Sigmoid colon (tissue), 7 donors: Measurements from ENCODE around the gene PARP3. TPM values are rescaled to one million over a fixed set of nuclear protein-coding genes. Genes with fewer than 3 reads are reported as not detected.
A peak's percentile ranks its signal among the peaks of the same experiment; 100 is the strongest.

ENCODE experiments used
- DNase-seq: peaks from one replicate; pipeline ENCODE4 v3.0.0-alpha.2; 2019
- H3K27ac ChIP-seq, 4 donors: fragments of 200-600 bp; sonication (generic); one replicate each; pipeline ENCODE4 v1.5.1; 2016 to 2019; ENCODE audit warnings: mild to moderate bottlenecking in 1 of 4
- H3K27me3 ChIP-seq, 3 donors: fragments of 200-600 bp; sonication (generic); one replicate each; pipeline ENCODE4 v1.5.1; 2019; ENCODE audit warnings: mild to moderate bottlenecking in 1 of 3
- H3K36me3 ChIP-seq, 4 donors: fragments of 200-600 bp; sonication (generic); one replicate each; pipeline ENCODE4 v1.5.1; 2016 to 2019
- H3K4me1 ChIP-seq, 4 donors: fragments of 200-600 bp; sonication (generic); one replicate each; pipeline ENCODE4 v1.5.1; 2017 to 2019
- H3K4me3 ChIP-seq, 4 donors: fragments of 200-600 bp; sonication (generic); one replicate each; pipeline ENCODE4 v1.5.1; 2017 to 2019; ENCODE audit warnings: mild to moderate bottlenecking in 2 of 4, moderate library complexity in 1 of 4
- H3K9me3 ChIP-seq, 4 donors: fragments of 200-600 bp in 3 of 4; sonication (generic) in 3 of 4; one replicate each; pipeline versions ENCODE4 v1.5.1 to v1.6.1; 2013 to 2019
- EP300 ChIP-seq, 4 donors: sonication (generic); formaldehyde crosslinking; IDR thresholded peaks; one replicate each; pipeline ENCODE4 v1.6.1; 2017; ENCODE audit warnings: antibody characterized with exemption in 4 of 4
- POLR2A ChIP-seq, 2 donors: fragments of 450-650 bp; IDR thresholded peaks; one replicate each; pipeline ENCODE4 v1.6.1; 2016; ENCODE audit warnings: antibody characterized with exemption in 2 of 2, mild to moderate bottlenecking in 2 of 2, moderate library complexity in 2 of 2
- POLR2AphosphoS5 ChIP-seq, 4 donors: sonication (generic); formaldehyde crosslinking; IDR thresholded peaks; one replicate each; pipeline ENCODE4 v1.6.1; 2017; ENCODE audit warnings: antibody characterized with exemption in 4 of 4
- WGBS, 2 donors: extraction: QIAGEN DNeasy Blood & Tissue Kit; methylation state at CpG; one replicate each; pipeline ENCODE4 v1.1.7; 2013; 5-methylcytosine and 5-hydroxymethylcytosine counted together
- intact Hi-C: fragments of 100-400 bp; cut with DNase I; formaldehyde crosslinking; loops from one replicate; pipeline ENCODE4 v1.15.1; 2023
- polyA plus RNA-seq, 3 donors: library from polyadenylated mRNA; stranded (reverse); fragments of 200-250 nt; gene quantifications; one replicate each; pipeline ENCODE4 v1.2.3, GENCODE V29; 2013
- small RNA-seq, 3 donors: library from RNA; depleted of rRNA; stranded (forward); fragments of <200 nt; gene quantifications; one replicate each; pipeline ENCODE3, GENCODE V24; 2016
- total RNA-seq, 4 donors: library from RNA; depleted of rRNA; stranded (reverse); fragments of >200 nt; gene quantifications; one replicate each; pipeline ENCODE4 v1.1.0, GENCODE V29; 2016
- TF ChIP-seq, protein P1 (sequence below), 4 experiments: fragments of 450-650 bp in 3 of 4; fragments of 200-600 bp in 1 of 4; IDR thresholded peaks; one replicate each; pipeline ENCODE4 v1.5.1; 2016 to 2019; ENCODE audit warnings: antibody characterized with exemption in 4 of 4, mild to moderate bottlenecking in 3 of 4, moderate library complexity in 2 of 4
- donor health status: healthy with polysubstance abuse.
- donor health status: Bipolar disorder and iron deficiency.
- donor health status: healthy.

Gene PARP3
- total and polyA plus RNA-seq, 7 donors = 9.0 to 35.8 (median 26.3) TPM

DNA sequence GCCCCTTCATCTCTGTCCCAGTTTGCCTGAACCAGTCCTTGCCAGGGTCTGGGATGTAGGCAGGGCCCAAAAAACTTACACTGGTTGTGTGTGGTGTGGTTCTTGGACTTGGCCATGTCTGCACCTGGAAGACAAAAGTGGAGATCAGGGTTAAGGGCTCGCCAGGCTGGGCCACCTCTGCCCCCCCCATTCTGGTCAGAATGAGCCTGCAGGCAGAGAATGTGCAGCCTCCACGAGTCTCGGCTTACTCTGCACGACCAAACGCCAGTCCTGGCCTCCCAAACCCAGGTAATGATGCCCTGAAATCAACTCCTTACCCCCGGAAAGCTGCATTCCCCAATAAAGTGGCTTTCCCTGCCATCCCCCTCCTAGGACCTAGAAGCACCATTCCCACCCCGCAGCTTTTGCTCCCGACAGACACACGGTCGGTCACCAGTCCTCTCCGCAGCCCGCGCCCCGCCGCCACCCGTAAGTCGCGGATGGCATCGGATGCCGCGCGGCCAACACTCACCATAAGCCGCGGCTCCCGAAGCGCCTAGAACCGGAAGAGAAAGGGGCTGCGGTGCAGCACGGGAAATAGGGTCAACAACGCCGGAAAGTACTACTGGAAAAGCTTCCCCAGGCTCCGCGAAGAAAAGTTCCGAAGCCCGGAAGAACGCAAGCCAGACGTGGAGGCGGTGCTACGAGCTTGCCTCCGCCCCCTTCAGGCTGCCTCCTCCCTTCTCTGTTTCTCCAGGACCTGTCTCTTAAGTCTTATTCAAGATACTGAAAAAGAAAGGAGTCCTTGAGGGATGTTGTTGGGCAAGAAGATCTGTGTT, 53.4 kb downstream of the PARP3 start, which contains the start of gene RPL29:
Gene RPL29 (minus strand): TSS at position 550 of the 818 bp plus-strand sequence. CDS start 434 bp downstream, at position 116.
- Histone ChIP-seq H3K4me1 (peaks cover 0 to 19% (median 16%) of the 10 kb centered on the region in 4 donors), H3K4me3 (peak within 1 kb of the TSS; percentile 60 to 73 (median 64)), H3K36me3 (peaks cover 20 to 40% (median 22%) of the 10 kb centered on the region in 4 donors), H3K9me3 (no peaks in the 10 kb centered on the region), H3K27me3 (peaks cover 0 to 12% (median 0%) of the 10 kb centered on the region in 3 donors), H3K27ac (peak within 1 kb of the TSS; percentile 82 to 85 (median 84))
- 0% methylated on average over 40 of the region's 40 CpGs for WGBS, 2 donors
- DNase-seq = peak; percentile 97
- TF ChIP-seq, protein P1, sequence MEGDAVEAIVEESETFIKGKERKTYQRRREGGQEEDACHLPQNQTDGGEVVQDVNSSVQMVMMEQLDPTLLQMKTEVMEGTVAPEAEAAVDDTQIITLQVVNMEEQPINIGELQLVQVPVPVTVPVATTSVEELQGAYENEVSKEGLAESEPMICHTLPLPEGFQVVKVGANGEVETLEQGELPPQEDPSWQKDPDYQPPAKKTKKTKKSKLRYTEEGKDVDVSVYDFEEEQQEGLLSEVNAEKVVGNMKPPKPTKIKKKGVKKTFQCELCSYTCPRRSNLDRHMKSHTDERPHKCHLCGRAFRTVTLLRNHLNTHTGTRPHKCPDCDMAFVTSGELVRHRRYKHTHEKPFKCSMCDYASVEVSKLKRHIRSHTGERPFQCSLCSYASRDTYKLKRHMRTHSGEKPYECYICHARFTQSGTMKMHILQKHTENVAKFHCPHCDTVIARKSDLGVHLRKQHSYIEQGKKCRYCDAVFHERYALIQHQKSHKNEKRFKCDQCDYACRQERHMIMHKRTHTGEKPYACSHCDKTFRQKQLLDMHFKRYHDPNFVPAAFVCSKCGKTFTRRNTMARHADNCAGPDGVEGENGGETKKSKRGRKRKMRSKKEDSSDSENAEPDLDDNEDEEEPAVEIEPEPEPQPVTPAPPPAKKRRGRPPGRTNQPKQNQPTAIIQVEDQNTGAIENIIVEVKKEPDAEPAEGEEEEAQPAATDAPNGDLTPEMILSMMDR (IDR thresholded peaks at IDR 0.05) = peak in 1 of 4 experiments; percentile 7
- TF ChIP-seq EP300 (IDR thresholded peaks at IDR 0.05) (peak in 1 of 4 donors; percentile 30), POLR2AphosphoS5 (IDR thresholded peaks at IDR 0.05) (peak; percentile 80 to 92 (median 87)), POLR2A (IDR thresholded peaks at IDR 0.05) (peak; percentile 48 to 61)
- intact Hi-C loops = loop anchor here (1.0 to 5.0 kb wide), 2 partner anchors 53 to 292 kb away; partner anchors contain the start of genes GLYCTK and PARP3

- intact Hi-C loops = loop anchor here (5.0 kb wide), 1 partner anchor 290 kb away; the partner anchor contains the start of gene GLYCTK
- no peak overlapping the region for H3K4me3 ChIP-seq
- no peak for DNase-seq
- H3K9me3 ChIP-seq = no peaks in the 10 kb centered on the region
- peaks cover 20 to 28% (median 22%) of the 10 kb centered on the region in 4 donors for H3K36me3 ChIP-seq
- 64 to 71% methylated on average over 2 of the region's 2 CpGs for WGBS, 2 donors
- H3K4me1 ChIP-seq = peaks cover 0 to 26% (median 18%) of the 10 kb centered on the region in 4 donors
- TF ChIP-seq POLR2A (IDR thresholded peaks at IDR 0.05) (no peak), POLR2AphosphoS5 (IDR thresholded peaks at IDR 0.05) (no peak), EP300 (IDR thresholded peaks at IDR 0.05) (no peak)
- TF ChIP-seq, protein P1 (IDR thresholded peaks at IDR 0.05) = no peak
- H3K27ac ChIP-seq = no peak overlapping the region
- H3K27me3 ChIP-seq = peaks cover 0 to 12% (median 0%) of the 10 kb centered on the region in 3 donors
These were observed 55.0 kb downstream of the PARP3 start for GRCh38 chr3:51997172-51997571.

- intact Hi-C loops = loop anchor here (5.0 kb wide), 1 partner anchor 289 kb away; the partner anchor contains the start of gene GLYCTK
These were observed 55.9 kb downstream of the PARP3 start for GRCh38 chr3:51997935-51998596.

More at GRCh38 chr3:51997935-51998596, 55.9 kb downstream of the PARP3 start:
- Histone ChIP-seq H3K27me3 (peaks cover 0 to 12% (median 0%) of the 10 kb centered on the region in 3 donors), H3K4me3 (no peak overlapping the region), H3K9me3 (no peaks in the 10 kb centered on the region), H3K27ac (no peak overlapping the region), H3K36me3 (peaks cover 15 to 19% (median 16%) of the 10 kb centered on the region in 4 donors), H3K4me1 (peaks cover 0 to 26% (median 17%) of the 10 kb centered on the region in 4 donors)
- WGBS, 2 donors = 47 to 71% methylated on average over 7 of the region's 7 CpGs
- DNase-seq = no peak
- TF ChIP-seq, protein P1 (IDR thresholded peaks at IDR 0.05) = no peak
- no peak for TF ChIP-seq POLR2A (IDR thresholded peaks at IDR 0.05)
- TF ChIP-seq EP300 (IDR thresholded peaks at IDR 0.05) = no peak
- no peak for TF ChIP-seq POLR2AphosphoS5 (IDR thresholded peaks at IDR 0.05)

Small RNA genes lying within 50 kb of the gene (small RNA-seq; reads per million reads assigned to genes)
- gene AC115284.1 = 0 reads per million in 3 donors

Other genes starting within 250 kb of the PARP3 start
- gene GRM2, start 235.3 kb upstream of the PARP3 start, total RNA-seq = 1 to 10 TPM in 1 of 4 donors, under 1 TPM in 2, not detected in 1; under 0.01 to 1.3 (median 0.14) TPM
- gene GRM2, start 235.3 kb upstream of the PARP3 start, polyA plus RNA-seq = under 1 TPM in 1 of 3 donors, not detected in 2; 0.13 TPM
- not detected for gene IQCF6, start 163.1 kb upstream of the PARP3 start, total RNA-seq
- gene IQCF6, start 163.1 kb upstream of the PARP3 start, polyA plus RNA-seq = not detected
- not detected for gene IQCF2, start 80.7 kb upstream of the PARP3 start, total RNA-seq
- not detected for gene IQCF2, start 80.7 kb upstream of the PARP3 start, polyA plus RNA-seq
- gene IQCF5, start 66.8 kb upstream of the PARP3 start, total RNA-seq = not detected
- gene IQCF5, start 66.8 kb upstream of the PARP3 start, polyA plus RNA-seq = not detected
- gene IQCF1, start 39.0 kb upstream of the PARP3 start, total RNA-seq = not detected
- gene IQCF1, start 39.0 kb upstream of the PARP3 start, polyA plus RNA-seq = not detected
- 10 to 100 TPM in 3 of 4 donors, 1 to 10 TPM in 1; 6.4 to 13.3 (median 12.4) TPM for gene RRP9, start 459 bp upstream of the PARP3 start, total RNA-seq
- gene RRP9, start 459 bp upstream of the PARP3 start, polyA plus RNA-seq = 10 to 100 TPM; 10.2 to 29.0 (median 13.8) TPM
- gene GPR62, start 13.0 kb downstream of the PARP3 start, total RNA-seq = 1 to 10 TPM in 1 of 4 donors, under 1 TPM in 1, not detected in 2; 0.71 to 1.1 TPM
- gene GPR62, start 13.0 kb downstream of the PARP3 start, polyA plus RNA-seq = under 1 TPM in 1 of 3 donors, not detected in 2; 0.03 TPM
- gene PCBP4, start 25.1 kb downstream of the PARP3 start, total RNA-seq = 100 to 1,000 TPM; 256 to 292 (median 268) TPM
- gene PCBP4, start 25.1 kb downstream of the PARP3 start, polyA plus RNA-seq = 10 to 100 TPM; 15.6 to 19.8 (median 17.3) TPM
- 10 to 100 TPM; 48.5 to 72.4 (median 51.7) TPM for gene ABHD14B, start 31.7 kb downstream of the PARP3 start, total RNA-seq
- 100 to 1,000 TPM in 2 of 3 donors, 10 to 100 TPM in 1; 62.4 to 117 (median 105) TPM for gene ABHD14B, start 31.7 kb downstream of the PARP3 start, polyA plus RNA-seq
- gene ABHD14A, start 32.7 kb downstream of the PARP3 start, total RNA-seq = 10 to 100 TPM; 16.3 to 35.3 (median 22.1) TPM
- 10 to 100 TPM in 1 of 3 donors, 1 to 10 TPM in 2; 3.2 to 14.9 (median 7.2) TPM for gene ABHD14A, start 32.7 kb downstream of the PARP3 start, polyA plus RNA-seq
- gene ACY1, start 41.2 kb downstream of the PARP3 start, total RNA-seq = 10 to 100 TPM in 3 of 4 donors, 1 to 10 TPM in 1; 1.4 to 25.3 (median 16.6) TPM
- 100 to 1,000 TPM; 122 to 279 (median 146) TPM for gene ACY1, start 41.2 kb downstream of the PARP3 start, polyA plus RNA-seq
- gene RPL29, start 53.5 kb downstream of the PARP3 start, total RNA-seq = 1,000 to 10,000 TPM; 1,247 to 2,632 (median 2,024) TPM
- gene RPL29, start 53.5 kb downstream of the PARP3 start, polyA plus RNA-seq = 1,000 to 10,000 TPM; 1,880 to 2,993 (median 2,094) TPM
- 1 to 10 TPM; 6.3 to 7.5 (median 7.0) TPM for gene DUSP7, start 114.2 kb downstream of the PARP3 start, total RNA-seq
- 1 to 10 TPM; 3.0 to 7.6 (median 4.2) TPM for gene DUSP7, start 114.2 kb downstream of the PARP3 start, polyA plus RNA-seq
- gene POC1A, start 212.1 kb downstream of the PARP3 start, total RNA-seq = 1 to 10 TPM in 3 of 4 donors, under 1 TPM in 1; 0.66 to 1.7 (median 1.2) TPM
- gene POC1A, start 212.1 kb downstream of the PARP3 start, polyA plus RNA-seq = 10 to 100 TPM in 1 of 3 donors, 1 to 10 TPM in 2; 3.6 to 15.8 (median 7.6) TPM